ACC112 (cell line): ENCODE data around the gene PPP1R16B.

Source experiments
- H2AFZ ChIP-seq: fragments of 200-600 bp; sonication (generic); one replicate; pipeline ENCODE4 v1.6.0; 2017; ENCODE audit warnings: antibody characterized with exemption, low read length; ENCODE audit not compliant: unreplicated experiment
- H3K27ac ChIP-seq: fragments of 200-600 bp; sonication (generic); 2 replicates; pipeline ENCODE4 v1.5.1; 2014; ENCODE audit warnings: low read depth, mild to moderate bottlenecking, antibody characterized with exemption, low read length, moderate library complexity
- H3K27me3 ChIP-seq: fragments of 200-600 bp; sonication (generic); 2 replicates; pipeline ENCODE4 v1.6.1; 2014; ENCODE audit warnings: mild to moderate bottlenecking, antibody characterized with exemption, low read length, moderate library complexity, mixed read lengths; ENCODE audit not compliant: insufficient read depth
- H3K36me3 ChIP-seq: fragments of 200-600 bp; sonication (generic); 2 replicates; pipeline ENCODE4 v1.6.1; 2016; ENCODE audit warnings: mild to moderate bottlenecking, antibody characterized with exemption, low read length, moderate library complexity, mixed read lengths; ENCODE audit not compliant: insufficient read depth
- H3K4me1 ChIP-seq: fragments of 200-600 bp; sonication (generic); one replicate; pipeline ENCODE4 v1.6.1; 2016; ENCODE audit warnings: low read length, mixed read lengths; ENCODE audit not compliant: insufficient read depth, unreplicated experiment, control insufficient read depth
- H3K4me3 ChIP-seq: fragments of 200-600 bp; sonication (generic); 2 replicates; pipeline ENCODE4 v1.5.1; 2014; ENCODE audit warnings: mild to moderate bottlenecking, low read depth, low read length
- H3K79me2 ChIP-seq: fragments of 200-600 bp; sonication (generic); one replicate; pipeline ENCODE4 v1.6.0; 2016; ENCODE audit warnings: low read length; ENCODE audit not compliant: control insufficient read depth, unreplicated experiment, insufficient read depth

The PPP1R16B gene

DNA sequence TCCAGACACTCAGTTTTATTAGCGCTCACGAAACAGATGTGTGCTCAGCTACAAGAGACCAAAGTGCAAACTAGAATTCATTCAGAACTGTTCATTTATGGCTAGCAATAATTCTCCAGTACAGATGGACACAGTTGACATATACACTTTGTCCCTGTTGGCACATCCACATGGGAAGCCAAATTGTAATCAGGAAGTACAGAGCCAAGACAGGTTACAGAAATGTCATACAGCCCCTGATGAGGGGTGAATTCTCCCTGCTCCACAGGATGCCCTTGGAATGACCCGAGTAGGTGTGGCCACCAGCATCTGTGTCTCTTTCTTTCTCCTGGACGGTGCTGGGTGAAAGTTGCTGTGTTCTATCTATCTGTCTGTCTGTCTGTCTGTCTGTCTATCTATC lies 164.2 kb downstream of the PPP1R16B start:
- peaks cover 35% of the 10 kb centered on the region for H3K79me2 ChIP-seq
- H3K27me3 ChIP-seq: no peaks in the 10 kb centered on the region
- H3K4me1 ChIP-seq: peaks cover 29% of the 10 kb centered on the region
- H3K4me3 ChIP-seq: no peak overlapping the region
- no peak overlapping the region for H2AFZ ChIP-seq
- H3K27ac ChIP-seq: peak overlapping the region; percentile 82
- no peaks in the 10 kb centered on the region for H3K36me3 ChIP-seq

DNA sequence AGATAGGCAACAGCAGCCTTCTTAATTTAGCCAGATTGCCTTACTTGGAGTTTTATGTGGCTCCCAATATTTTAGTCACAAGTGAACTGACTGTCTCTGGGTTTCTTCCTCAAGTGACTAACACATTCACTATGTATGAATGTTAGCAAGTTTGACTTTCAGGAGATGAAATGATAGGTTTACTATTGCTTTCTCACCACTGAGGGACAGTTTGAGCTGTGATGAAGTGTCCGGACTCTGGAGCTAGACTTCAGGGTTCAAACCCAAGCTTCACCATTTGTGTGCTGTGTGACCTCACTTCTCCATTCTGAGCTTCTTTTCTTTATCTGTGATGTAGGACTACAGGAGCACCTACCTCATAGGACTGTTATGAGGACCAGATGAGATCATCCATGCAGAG lies 164.8 kb downstream of the PPP1R16B start:
- Histone ChIP-seq H3K4me3 (no peak overlapping the region), H2AFZ (no peak overlapping the region), H3K36me3 (no peaks in the 10 kb centered on the region), H3K27me3 (no peaks in the 10 kb centered on the region), H3K79me2 (peaks cover 29% of the 10 kb centered on the region), H3K4me1 (peaks cover 29% of the 10 kb centered on the region), H3K27ac (peak overlapping the region; percentile 82)
